Central memory CD8-positive, alpha-beta T cell (primary cell): ENCODE measurements around the gene CDH23.

Experiments used
- ATAC-seq: fragments of 150-1000 bp; cut with Tn5 transposase; replicated peaks from 2 replicates; pipeline ENCODE4 v1.10.0; 2022; ENCODE audit warnings: mild to moderate bottlenecking, moderate FRiP score, moderate number of reproducible peaks; ENCODE audit not compliant: poor library complexity, severe bottlenecking; ENCODE audit errors: extremely low read depth
- DNase-seq, 2 donors: peaks; one replicate each; pipeline ENCODE4 v3.0.0; 2021; ENCODE audit warnings: low spot score in 2 of 2
- H3K27ac Mint-ChIP-seq: one replicate; pipeline ENCODE4 v1.8.0; 2022; ENCODE audit warnings: low read depth, mild to moderate bottlenecking, moderate library complexity, mixed read lengths
- H3K27me3 Mint-ChIP-seq: one replicate; pipeline ENCODE4 v1.8.0; 2022; ENCODE audit warnings: mixed read lengths
- H3K36me3 Mint-ChIP-seq: one replicate; pipeline ENCODE4 v1.8.0; 2022; ENCODE audit warnings: mild to moderate bottlenecking, moderate library complexity, mixed read lengths; ENCODE audit not compliant: insufficient read depth
- H3K4me1 Mint-ChIP-seq: one replicate; pipeline ENCODE4 v1.8.0; 2022; ENCODE audit warnings: mixed read lengths
- H3K4me3 Mint-ChIP-seq: one replicate; pipeline ENCODE4 v1.8.0; 2022; ENCODE audit warnings: mild to moderate bottlenecking, moderate library complexity, mixed read lengths
- H3K9me3 Mint-ChIP-seq: one replicate; pipeline ENCODE4 v1.8.0; 2022; ENCODE audit warnings: mixed read lengths

The CDH23 gene

GRCh38 chr10:71834343-71834674 lies 437.6 kb downstream of the CDH23 start:
- ATAC-seq, result no peak
- Mint-ChIP-seq H3K27me3 (no peaks in the 10 kb centered on the region), H3K27ac (no peak overlapping the region), H3K4me1 (peaks cover 34% of the 10 kb centered on the region), H3K4me3 (no peak overlapping the region), H3K9me3 (no peaks in the 10 kb centered on the region), H3K36me3 (peaks cover 27% of the 10 kb centered on the region)
- no peak for DNase-seq

GRCh38 chr10:71835671-71836595 lies 439.2 kb downstream of the CDH23 start:
- Mint-ChIP-seq H3K36me3 (peaks cover 16% of the 10 kb centered on the region), H3K27ac (no peak overlapping the region), H3K4me3 (no peak overlapping the region), H3K4me1 (peaks cover 45% of the 10 kb centered on the region), H3K9me3 (no peaks in the 10 kb centered on the region), H3K27me3 (no peaks in the 10 kb centered on the region)
- no peak for ATAC-seq
- no peak for DNase-seq

- no peaks in the 10 kb centered on the region for H3K27me3 Mint-ChIP-seq
- DNase-seq, result no peak
- no peak for ATAC-seq
- peaks cover 14% of the 10 kb centered on the region for H3K36me3 Mint-ChIP-seq
- no peak overlapping the region for H3K27ac Mint-ChIP-seq
- H3K4me1 Mint-ChIP-seq, result peaks cover 45% of the 10 kb centered on the region
- no peaks in the 10 kb centered on the region for H3K9me3 Mint-ChIP-seq
- no peak overlapping the region for H3K4me3 Mint-ChIP-seq
Measured at GRCh38 chr10:71836596-71836974, 439.9 kb downstream of the CDH23 start.

- Mint-ChIP-seq H3K36me3 (peaks cover 11% of the 10 kb centered on the region), H3K27ac (no peak overlapping the region), H3K4me1 (peaks cover 45% of the 10 kb centered on the region), H3K9me3 (no peaks in the 10 kb centered on the region), H3K4me3 (no peak overlapping the region), H3K27me3 (no peaks in the 10 kb centered on the region)
- ATAC-seq (no peak), DNase-seq (no peak)
Measured at GRCh38 chr10:71837098-71837827, 440.5 kb downstream of the CDH23 start.

- Mint-ChIP-seq H3K9me3 (no peaks in the 10 kb centered on the region), H3K36me3 (peaks cover 10% of the 10 kb centered on the region), H3K27me3 (no peaks in the 10 kb centered on the region), H3K4me1 (peaks cover 57% of the 10 kb centered on the region), H3K27ac (no peak overlapping the region), H3K4me3 (no peak overlapping the region)
- DNase-seq, result no peak
- ATAC-seq, result no peak
Measured at GRCh38 chr10:71838264-71839211, 441.8 kb downstream of the CDH23 start.

- DNase-seq, result no peak
- Mint-ChIP-seq H3K4me3 (no peak overlapping the region), H3K4me1 (peaks cover 70% of the 10 kb centered on the region)
Measured at GRCh38 chr10:71840177-71840957, 443.6 kb downstream of the CDH23 start.

GRCh38 chr10:71840958-71841335 lies 444.2 kb downstream of the CDH23 start:
- no peak overlapping the region for H3K27ac Mint-ChIP-seq
- H3K4me1 Mint-ChIP-seq, result peaks cover 74% of the 10 kb centered on the region
- DNase-seq, result no peak
- no peak for ATAC-seq
- peaks cover 10% of the 10 kb centered on the region for H3K36me3 Mint-ChIP-seq
- H3K4me3 Mint-ChIP-seq, result no peak overlapping the region
- no peaks in the 10 kb centered on the region for H3K9me3 Mint-ChIP-seq
- H3K27me3 Mint-ChIP-seq, result no peaks in the 10 kb centered on the region

More at GRCh38 chr10:71840177-71840957, 443.6 kb downstream of the CDH23 start:
- peaks cover 10% of the 10 kb centered on the region for H3K36me3 Mint-ChIP-seq
- H3K9me3 Mint-ChIP-seq, result no peaks in the 10 kb centered on the region
- H3K27ac Mint-ChIP-seq, result no peak overlapping the region
- H3K27me3 Mint-ChIP-seq, result no peaks in the 10 kb centered on the region
- no peak for ATAC-seq

GRCh38 chr10:71842422-71842821 lies 445.7 kb downstream of the CDH23 start:
- peaks cover 10% of the 10 kb centered on the region for H3K36me3 Mint-ChIP-seq
- no peak for DNase-seq
- no peak overlapping the region for H3K27ac Mint-ChIP-seq
- peaks cover 67% of the 10 kb centered on the region for H3K4me1 Mint-ChIP-seq
- H3K27me3 Mint-ChIP-seq, result no peaks in the 10 kb centered on the region
- H3K4me3 Mint-ChIP-seq, result no peak overlapping the region
- no peak for ATAC-seq
- H3K9me3 Mint-ChIP-seq, result no peaks in the 10 kb centered on the region

GRCh38 chr10:71842856-71843686 lies 446.4 kb downstream of the CDH23 start:
- Mint-ChIP-seq H3K9me3 (no peaks in the 10 kb centered on the region), H3K27ac (no peak overlapping the region), H3K4me3 (no peak overlapping the region), H3K36me3 (peaks cover 9% of the 10 kb centered on the region), H3K27me3 (no peaks in the 10 kb centered on the region), H3K4me1 (peaks cover 67% of the 10 kb centered on the region)
- ATAC-seq, result no peak
- no peak for DNase-seq

GRCh38 chr10:71844084-71844483 lies 447.4 kb downstream of the CDH23 start:
- Mint-ChIP-seq H3K9me3 (no peaks in the 10 kb centered on the region), H3K27me3 (no peaks in the 10 kb centered on the region), H3K4me1 (peaks cover 67% of the 10 kb centered on the region), H3K27ac (no peak overlapping the region), H3K36me3 (peaks cover 8% of the 10 kb centered on the region), H3K4me3 (no peak overlapping the region)
- no peak for DNase-seq
- no peak for ATAC-seq

- Mint-ChIP-seq H3K4me3 (no peak overlapping the region), H3K4me1 (peaks cover 71% of the 10 kb centered on the region), H3K36me3 (peaks cover 8% of the 10 kb centered on the region), H3K27me3 (no peaks in the 10 kb centered on the region), H3K27ac (no peak overlapping the region), H3K9me3 (no peaks in the 10 kb centered on the region)
- ATAC-seq (no peak), DNase-seq (no peak)
Measured at GRCh38 chr10:71844695-71845094, 448.0 kb downstream of the CDH23 start.
